GM12801 (cell line): ENCODE data around the gene NFATC1.

Experiments
- CTCF ChIP-seq: IDR thresholded peaks from one replicate; pipeline ENCODE4 v1.5.1; 2011; ENCODE audit warnings: control low read depth; ENCODE audit not compliant: insufficient read length; ENCODE audit errors: extremely low read depth

The NFATC1 gene

GRCh38 chr18:79395761-79396404 lies at the start of gene NFATC1:
Gene NFATC1, plus strand, starts transcription at chr18:79395930. Its CDS starts 295 bp downstream, at chr18:79396225.
- no peak for TF ChIP-seq CTCF

- no peak for TF ChIP-seq CTCF
Measured at GRCh38 chr18:79345981-79346380, 49.7 kb upstream of the NFATC1 start.

GRCh38 chr18:79348066-79348465 lies 47.7 kb upstream of the NFATC1 start:
- no peak for TF ChIP-seq CTCF

- TF ChIP-seq CTCF, result no peak
Measured at GRCh38 chr18:79352432-79352831, 43.3 kb upstream of the NFATC1 start.

GRCh38 chr18:79353267-79353666 lies 42.5 kb upstream of the NFATC1 start:
- no peak for TF ChIP-seq CTCF

GRCh38 chr18:79354350-79354749 lies 41.4 kb upstream of the NFATC1 start:
- TF ChIP-seq CTCF, result no peak

GRCh38 chr18:79355433-79356335 lies 40.0 kb upstream of the NFATC1 start:
- no peak for TF ChIP-seq CTCF
